Gastrocnemius medialis (tissue), 4 donors: ENCODE results near the gene BAZ2B. TPM values are rescaled to one million over a fixed set of nuclear protein-coding genes. Genes with fewer than 3 reads are reported as not detected.

ENCODE experiments used
- ATAC-seq, 2 donors: fragments of 150-250 bp; one replicate each; pipeline ENCODE4 v1.9.1; 2016
- DNase-seq, 2 donors: peaks; one replicate each; pipeline ENCODE4 v3.0.0-alpha.2; 2019
- H3K27ac ChIP-seq, 4 donors: fragments of 200-600 bp; sonication (generic); 1 replicate in 1 of 4; 2 replicates in 3 of 4; pipeline ENCODE4 v1.5.1; 2016 to 2018; ENCODE audit warnings: mild to moderate bottlenecking in 2 of 4, moderate library complexity in 1 of 4
- H3K27me3 ChIP-seq, 3 donors: fragments of 200-600 bp; sonication (generic) in 2 of 3; 1 replicate in 1 of 3; 2 replicates in 2 of 3; pipeline versions ENCODE4 v1.5.1 to v1.6.0; 2016 to 2019; ENCODE audit warnings: mild to moderate bottlenecking in 1 of 3, moderate library complexity in 1 of 3
- H3K36me3 ChIP-seq, 2 donors: fragments of 200-600 bp; sonication (generic) in 1 of 2; one replicate each; pipeline ENCODE4 v1.5.1; 2017 to 2018
- H3K4me1 ChIP-seq, 2 donors: fragments of 200-600 bp; sonication (generic) in 1 of 2; one replicate each; pipeline ENCODE4 v1.5.1; 2016 to 2017; ENCODE audit warnings: mild to moderate bottlenecking in 2 of 2
- H3K4me3 ChIP-seq, 4 donors: fragments of 200-600 bp; sonication (generic) in 3 of 4; 1 replicate in 1 of 4; 2 replicates in 3 of 4; pipeline ENCODE4 v1.5.1; 2016 to 2019; ENCODE audit warnings: mild to moderate bottlenecking in 2 of 4
- H3K9me3 ChIP-seq, 3 donors: fragments of 200-600 bp; sonication (generic) in 2 of 3; 1 replicate in 1 of 3; 2 replicates in 2 of 3; pipeline ENCODE4 v1.5.1; 2016 to 2019
- POLR2A ChIP-seq, 2 donors: fragments of 450-650 bp; IDR thresholded peaks; one replicate each; pipeline ENCODE4 v1.6.1; 2017; ENCODE audit warnings: antibody characterized with exemption in 2 of 2, mild to moderate bottlenecking in 2 of 2, moderate library complexity in 2 of 2
- in situ Hi-C, 4 donors: fragments of 200-750 bp; cut with MboI; loops; one replicate each; pipeline versions ENCODE4 v1.15.0 to v1.8.0; 2017; ENCODE audit warnings: low sequenced_read_pairs in 4 of 4
- intact Hi-C: fragments of 100-400 bp; cut with DNase I; formaldehyde crosslinking; loops from one replicate; pipeline ENCODE4 v1.15.1; 2023; ENCODE audit warnings: low total_unique reads
- total RNA-seq, 4 donors: library from RNA; depleted of rRNA; stranded (reverse); fragments of >200 nt; gene quantifications; one replicate each; pipeline versions ENCODE4 v1.1.0 to v1.2.3, GENCODE V29; 2016
- TF ChIP-seq, protein P1 (sequence below), 5 experiments: fragments of 450-650 bp in 3 of 5; fragments of 200-600 bp in 2 of 5; sonication (generic) in 2 of 5; IDR thresholded peaks in 4 of 5; conservative IDR thresholded peaks in 1 of 5; 1 replicate in 4 of 5; 2 replicates in 1 of 5; pipeline ENCODE4 v1.5.1; 2016 to 2019; ENCODE audit warnings: antibody characterized with exemption in 5 of 5, mild to moderate bottlenecking in 3 of 5, moderate library complexity in 3 of 5

The BAZ2B gene
- total RNA-seq, 4 donors from 2014 or later, result 27.6 to 57.2 (median 52.3) TPM

DNA sequence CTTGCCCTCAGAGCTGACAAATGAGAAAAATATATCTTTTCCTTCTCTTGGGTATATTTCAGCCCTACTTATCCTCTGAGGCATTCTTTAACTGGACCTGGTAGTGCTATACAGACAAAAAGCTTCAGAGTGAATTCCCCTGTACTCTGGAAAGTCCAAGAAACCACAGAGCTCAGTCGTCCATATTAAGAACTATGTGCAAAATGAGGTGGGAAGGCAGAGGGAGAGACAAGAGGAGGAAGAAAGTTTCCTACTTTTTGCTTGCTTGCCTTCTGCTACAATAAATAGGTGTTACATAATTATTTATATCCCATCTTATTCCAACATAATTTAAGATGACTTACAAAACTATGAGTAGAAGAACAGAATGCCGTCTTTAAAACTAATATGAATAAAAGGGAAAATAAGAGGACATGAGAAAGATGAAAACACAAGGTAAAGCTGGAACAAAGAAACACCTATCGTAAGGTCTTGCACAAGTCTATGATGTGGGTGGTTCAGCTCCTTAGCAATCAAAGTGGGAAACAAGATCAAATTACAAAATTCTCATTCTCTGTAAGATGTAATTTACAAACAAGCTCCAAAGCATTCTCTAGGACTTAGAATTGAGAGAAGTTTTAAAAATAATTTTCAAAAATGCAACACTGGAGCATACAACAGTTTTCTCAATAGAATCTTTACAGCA, 97.9 kb downstream of the BAZ2B start:
- DNase-seq, result no peak
- H3K27me3 ChIP-seq, result no peaks in the 10 kb centered on the region
- intact Hi-C loops (loop anchor here (5.0 kb wide), 1 partner anchor 99 kb away; the partner anchor contains the start of gene BAZ2B), in situ Hi-C loops (loop anchor here in 1 of 4 donors (10.0 to 25.0 kb wide), 2 partner anchors 96 to 194 kb away; partner anchors contain the start of genes BAZ2B and MARCHF7)
- no peak for ATAC-seq
- peak overlapping the region in 2 of 4 donors; percentile 80 for H3K27ac ChIP-seq
- H3K4me3 ChIP-seq, result no peak overlapping the region
- peaks cover 24 to 41% of the 10 kb centered on the region in 2 donors for H3K4me1 ChIP-seq
- TF ChIP-seq, protein P1, sequence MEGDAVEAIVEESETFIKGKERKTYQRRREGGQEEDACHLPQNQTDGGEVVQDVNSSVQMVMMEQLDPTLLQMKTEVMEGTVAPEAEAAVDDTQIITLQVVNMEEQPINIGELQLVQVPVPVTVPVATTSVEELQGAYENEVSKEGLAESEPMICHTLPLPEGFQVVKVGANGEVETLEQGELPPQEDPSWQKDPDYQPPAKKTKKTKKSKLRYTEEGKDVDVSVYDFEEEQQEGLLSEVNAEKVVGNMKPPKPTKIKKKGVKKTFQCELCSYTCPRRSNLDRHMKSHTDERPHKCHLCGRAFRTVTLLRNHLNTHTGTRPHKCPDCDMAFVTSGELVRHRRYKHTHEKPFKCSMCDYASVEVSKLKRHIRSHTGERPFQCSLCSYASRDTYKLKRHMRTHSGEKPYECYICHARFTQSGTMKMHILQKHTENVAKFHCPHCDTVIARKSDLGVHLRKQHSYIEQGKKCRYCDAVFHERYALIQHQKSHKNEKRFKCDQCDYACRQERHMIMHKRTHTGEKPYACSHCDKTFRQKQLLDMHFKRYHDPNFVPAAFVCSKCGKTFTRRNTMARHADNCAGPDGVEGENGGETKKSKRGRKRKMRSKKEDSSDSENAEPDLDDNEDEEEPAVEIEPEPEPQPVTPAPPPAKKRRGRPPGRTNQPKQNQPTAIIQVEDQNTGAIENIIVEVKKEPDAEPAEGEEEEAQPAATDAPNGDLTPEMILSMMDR (IDR thresholded peaks at IDR 0.05 in 4 of 5, conservative IDR thresholded peaks at IDR 0.05 in 1 of 5), result no peak
- TF ChIP-seq POLR2A (IDR thresholded peaks at IDR 0.05), result no peak
- H3K9me3 ChIP-seq, result no peaks in the 10 kb centered on the region
- H3K36me3 ChIP-seq, result no peaks in the 10 kb centered on the region

DNA sequence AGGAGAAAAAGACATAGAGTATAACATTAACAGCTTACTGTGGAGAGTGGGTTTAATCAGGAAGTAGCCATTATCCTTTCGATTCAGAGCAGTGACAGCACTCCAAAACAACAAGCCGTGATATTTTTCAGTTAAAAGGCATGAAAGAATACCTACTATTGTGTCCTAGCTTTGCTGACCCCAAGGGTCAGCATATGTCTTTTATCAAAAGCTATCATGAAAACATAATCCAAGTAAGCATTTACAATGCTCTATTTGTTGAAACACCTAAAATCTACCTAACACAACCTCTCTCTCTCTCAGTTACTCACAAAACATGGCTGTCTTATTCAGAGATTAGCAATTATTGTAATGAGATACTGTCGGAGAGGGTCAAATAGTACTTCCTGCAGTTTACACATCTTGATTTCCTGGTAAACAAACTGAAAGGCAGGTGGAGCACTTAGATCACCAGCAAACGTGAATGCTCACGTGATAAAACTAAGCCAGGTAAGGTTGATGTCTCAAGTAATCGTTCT, 100.0 kb downstream of the BAZ2B start:
- TF ChIP-seq POLR2A (IDR thresholded peaks at IDR 0.05), result peak in 1 of 2 donors; percentile 35
- TF ChIP-seq, protein P1 (IDR thresholded peaks at IDR 0.05 in 4 of 5, conservative IDR thresholded peaks at IDR 0.05 in 1 of 5), result peak in 3 of 5 experiments; percentile 13 to 40 (median 14)
- peaks cover 29 to 52% of the 10 kb centered on the region in 2 donors for H3K4me1 ChIP-seq
- H3K27me3 ChIP-seq, result no peaks in the 10 kb centered on the region
- DNase-seq (peak; percentile 10 to 22), ATAC-seq (peak; percentile 98 to 99)
- H3K4me3 ChIP-seq, result peak overlapping the region; percentile 53 to 63 (median 59)
- intact Hi-C loops, result loop anchor here (2.0 to 5.0 kb wide), 2 partner anchors 101 to 197 kb away; partner anchors contain the start of genes BAZ2B and MARCHF7
- peak overlapping the region; percentile 66 to 81 (median 80) for H3K27ac ChIP-seq
- H3K9me3 ChIP-seq, result no peaks in the 10 kb centered on the region
- no peaks in the 10 kb centered on the region for H3K36me3 ChIP-seq
- in situ Hi-C loops, result loop anchor here in 1 of 4 donors (10.0 to 25.0 kb wide), 2 partner anchors 99 to 196 kb away; partner anchors contain the start of genes BAZ2B and MARCHF7

DNA sequence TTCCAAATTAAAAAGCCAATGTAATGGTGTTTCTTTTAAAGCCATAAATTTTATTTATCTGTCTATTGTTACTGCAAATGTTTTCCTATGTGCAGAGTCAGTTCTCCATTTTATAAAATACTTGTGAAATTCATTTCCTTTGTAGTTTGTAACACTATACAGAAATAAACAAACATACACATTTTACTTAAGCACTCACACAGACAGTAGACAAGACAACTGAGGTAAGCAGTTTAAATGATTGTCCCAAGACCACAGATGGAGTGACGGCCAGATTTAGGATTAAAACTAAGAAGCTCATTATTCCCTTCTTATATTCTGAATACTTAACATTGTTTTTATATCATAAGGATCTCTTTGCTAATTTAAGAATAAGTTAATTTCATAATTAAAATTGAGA, 100.9 kb downstream of the BAZ2B start:
- ATAC-seq, result no peak
- TF ChIP-seq, protein P1 (IDR thresholded peaks at IDR 0.05 in 4 of 5, conservative IDR thresholded peaks at IDR 0.05 in 1 of 5), result no peak
- no peak for TF ChIP-seq POLR2A (IDR thresholded peaks at IDR 0.05)
- H3K27me3 ChIP-seq, result no peaks in the 10 kb centered on the region
- H3K4me1 ChIP-seq, result peaks cover 29 to 52% of the 10 kb centered on the region in 2 donors
- no peaks in the 10 kb centered on the region for H3K9me3 ChIP-seq
- peak overlapping the region; percentile 53 to 63 (median 59) for H3K4me3 ChIP-seq
- no peaks in the 10 kb centered on the region for H3K36me3 ChIP-seq
- in situ Hi-C loops (loop anchor here in 1 of 4 donors (10.0 to 25.0 kb wide), 2 partner anchors 99 to 197 kb away; partner anchors contain the start of genes BAZ2B and MARCHF7), intact Hi-C loops (loop anchor here (5.0 kb wide), 1 partner anchor 102 kb away; the partner anchor contains the start of gene BAZ2B)
- peak overlapping the region; percentile 66 to 81 (median 80) for H3K27ac ChIP-seq
- DNase-seq, result no peak

DNA sequence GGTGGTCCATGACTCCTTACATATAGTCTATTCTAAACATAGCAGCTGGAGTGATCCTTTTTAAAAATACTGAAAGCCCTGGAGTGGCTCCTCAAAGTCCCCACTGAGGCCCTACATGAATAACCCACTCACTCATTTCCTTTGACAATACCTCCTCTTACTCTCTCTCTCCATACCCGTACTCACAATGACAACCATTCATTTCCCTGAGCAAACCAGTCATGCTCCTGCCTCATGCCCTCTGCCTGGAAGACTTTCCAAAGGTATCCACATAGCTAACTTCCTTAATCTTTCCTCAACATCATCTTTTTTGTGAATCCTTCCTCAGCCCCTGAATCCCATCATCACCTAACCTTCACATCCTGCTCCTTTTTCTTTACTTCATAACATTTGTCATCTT, 102.6 kb downstream of the BAZ2B start:
- H3K36me3 ChIP-seq, result no peaks in the 10 kb centered on the region
- H3K27me3 ChIP-seq, result no peaks in the 10 kb centered on the region
- ATAC-seq (no peak), DNase-seq (no peak)
- peaks cover 33 to 52% of the 10 kb centered on the region in 2 donors for H3K4me1 ChIP-seq
- intact Hi-C loops, result no loop called here
- no peaks in the 10 kb centered on the region for H3K9me3 ChIP-seq
- H3K4me3 ChIP-seq, result no peak overlapping the region
- in situ Hi-C loops, result loop anchor here in 1 of 4 donors (10.0 to 25.0 kb wide), 2 partner anchors 101 to 199 kb away; partner anchors contain the start of genes BAZ2B and MARCHF7
- TF ChIP-seq POLR2A (IDR thresholded peaks at IDR 0.05), result no peak
- TF ChIP-seq, protein P1 (IDR thresholded peaks at IDR 0.05 in 4 of 5, conservative IDR thresholded peaks at IDR 0.05 in 1 of 5), result no peak
- no peak overlapping the region for H3K27ac ChIP-seq
